HepG2 (cell line): ENCODE measurements around the gene CLEC9A. TPM values are rescaled to one million over a fixed set of nuclear protein-coding genes. Genes with fewer than 3 reads are reported as not detected.

Experiments used
- ATAC-seq: fragments of 200-7000 bp; cut with Tn5 transposase; 3 replicates; pipeline ENCODE4 v1.9.1; 2020; ENCODE audit warnings: mild to moderate bottlenecking, moderate library complexity
- BruUV-seq: library from RNA; stranded (reverse); fragments of 400-500 nt; replicated peaks from 2 replicates; lab custom pipeline; 2021; lab: Mats Ljungman, UMichigan
- CTCF ChIA-PET: fragments of 300-600 bp; formaldehyde crosslinking; extraction: SDS; loops from one replicate; lab custom pipeline; 2021; ENCODE audit warnings: low total read pairs, inconsistent platforms, low intra/inter-chr PET ratio; lab: Yijun Ruan, JAX
- POLR2A ChIA-PET: fragments of 350-600 bp; sonication (Branson Sonifier 250); formaldehyde crosslinking; loops from one replicate; lab custom pipeline; 2020; ENCODE audit warnings: antibody characterized with exemption, inconsistent platforms; lab: Yijun Ruan, JAX
- DNase-seq: peaks from one replicate; pipeline ENCODE4 v3.0.0-alpha.2; 2015; ENCODE audit warnings: low spot score
- FAIRE-seq: peaks from 3 replicates; lab custom pipeline; 2011; peaks lifted over from hg19 to GRCh38; lab: Jason Lieb, UNC
- H2AFZ ChIP-seq: one replicate; pipeline ENCODE4 v1.6.1; 2011; ENCODE audit warnings: low read length, inconsistent platforms
- H3K27ac ChIP-seq: fragments of 300-600 bp; 3 replicates; pipeline ENCODE4 v1.8.0; 2011; ENCODE audit warnings: mixed run types, mild to moderate bottlenecking, mixed read lengths, low read length, inconsistent platforms; ENCODE audit not compliant: insufficient read depth; ENCODE audit errors: extremely low read length
- H3K27me3 ChIP-seq, 2 experiments: fragments of 200-600 bp in 1 of 2; 2 replicates in 1 of 2; 3 replicates in 1 of 2; pipeline versions ENCODE4 v1.6.0 to v1.8.0; 2011; ENCODE audit warnings: low read length in 2 of 2, mild to moderate bottlenecking in 2 of 2, moderate library complexity in 2 of 2, inconsistent platforms in 1 of 2; ENCODE audit not compliant: insufficient read depth in 2 of 2, control insufficient read depth in 1 of 2
- H3K36me3 ChIP-seq, 2 experiments: fragments of 200-600 bp in 1 of 2; replicated peaks in 1 of 2; 2 replicates in 1 of 2; 3 replicates in 1 of 2; pipeline versions ENCODE4 v1.5.1 to v1.8.0; 2011; ENCODE audit warnings: low read length in 2 of 2, inconsistent platforms in 1 of 2; ENCODE audit not compliant: insufficient read depth in 2 of 2, control insufficient read depth in 1 of 2
- H3K4me1 ChIP-seq: 2 replicates; pipeline ENCODE4 v1.5.1; 2012; ENCODE audit warnings: low read length, inconsistent platforms; ENCODE audit not compliant: insufficient read depth
- H3K4me2 ChIP-seq: 2 replicates; pipeline ENCODE4 v1.6.0; 2011; ENCODE audit warnings: low read depth, low read length, inconsistent platforms
- H3K4me3 ChIP-seq, 3 experiments: fragments of 200-600 bp in 1 of 3; sonication (generic), shearing (Covaris generic) in 1 of 3; replicated peaks in 1 of 3; 2 replicates each; pipeline ENCODE4 v1.5.1; 2011 to 2016; ENCODE audit warnings: low read length in 3 of 3, inconsistent platforms in 2 of 3, low read depth in 2 of 3, mild to moderate bottlenecking in 2 of 3, control low read depth in 1 of 3, mixed read lengths in 1 of 3; ENCODE audit not compliant: insufficient read depth in 1 of 3
- H3K79me2 ChIP-seq: one replicate; pipeline ENCODE4 v1.6.1; 2011; ENCODE audit warnings: low read length, inconsistent platforms; ENCODE audit not compliant: insufficient read depth
- H3K9ac ChIP-seq: 2 replicates; pipeline ENCODE4 v1.6.0; 2011; ENCODE audit warnings: mild to moderate bottlenecking, low read depth, low read length, inconsistent platforms; ENCODE audit not compliant: insufficient read depth
- H3K9me3 ChIP-seq: 2 replicates; pipeline ENCODE4 v1.5.1; 2012; ENCODE audit warnings: mild to moderate bottlenecking, low read length
- H4K20me1 ChIP-seq: 2 replicates; pipeline ENCODE4 v1.6.0; 2011; ENCODE audit warnings: inconsistent platforms, mild to moderate bottlenecking, low read length, moderate library complexity; ENCODE audit not compliant: insufficient read depth
- DRAP1 ChIP-seq: IDR thresholded peaks from 2 replicates; pipeline ENCODE4 v1.6.1; 2016; ENCODE audit warnings: missing genetic modification reagents, missing compliant biosample characterization
- KDM2A ChIP-seq: sonication (generic); formaldehyde crosslinking; IDR thresholded peaks from 2 replicates; pipeline ENCODE4 v1.4.0; 2020; ENCODE audit warnings: low read depth, missing genetic modification reagents, borderline replicate concordance
- PAF1 ChIP-seq: IDR thresholded peaks from 2 replicates; pipeline ENCODE4 v1.6.1; 2016; ENCODE audit warnings: missing genetic modification reagents, missing compliant biosample characterization
- ZNF335 ChIP-seq: sonication (generic); formaldehyde crosslinking; IDR thresholded peaks from 2 replicates; pipeline ENCODE4 v1.4.0; 2020; ENCODE audit warnings: missing genetic modification reagents
- ZNF34 ChIP-seq: sonication (generic); formaldehyde crosslinking; IDR thresholded peaks from 2 replicates; pipeline ENCODE4 v1.4.0; 2020; ENCODE audit warnings: mild to moderate bottlenecking, missing genetic modification reagents, borderline replicate concordance
- ZNF501 ChIP-seq: sonication (generic); formaldehyde crosslinking; IDR thresholded peaks from 2 replicates; pipeline ENCODE4 v1.5.1; 2020; ENCODE audit warnings: mild to moderate bottlenecking, moderate library complexity, missing genetic modification reagents
- ZNF589 ChIP-seq: sonication (generic); formaldehyde crosslinking; conservative IDR thresholded peaks from 2 replicates; pipeline ENCODE4 v1.8.0; 2022; ENCODE audit warnings: mild to moderate bottlenecking, moderate library complexity, missing genetic modification reagents
- ZNF672 ChIP-seq: sonication (generic); formaldehyde crosslinking; IDR thresholded peaks from 2 replicates; pipeline ENCODE4 v1.8.1; 2022; ENCODE audit warnings: missing genetic modification reagents
- ZNF704 ChIP-seq: sonication (generic); formaldehyde crosslinking; IDR thresholded peaks from 2 replicates; pipeline ENCODE4 v1.8.1; 2023; ENCODE audit warnings: mild to moderate bottlenecking, inconsistent platforms, moderate library complexity, missing genetic modification reagents, borderline replicate concordance
- WGBS: methylation state at CpG from one replicate; pipeline ENCODE4 v1.1.6; 2017; ENCODE audit warnings: low lambda C conversion rate; 5-methylcytosine and 5-hydroxymethylcytosine counted together
- in situ Hi-C: cut with HindIII; loops from 2 replicates; pipeline ENCODE4 v1.10.0; 2017; ENCODE audit warnings: low pct_unique_long_range_greater_than_20kb; ENCODE audit not compliant: extremely low pct_ligation_motif_present
- intact Hi-C: fragments of 100-400 bp; cut with micrococcal nuclease; formaldehyde crosslinking; loops from one replicate; pipeline ENCODE4 v1.10.0; 2022; ENCODE audit not compliant: unreplicated experiment
- polyA plus RNA-seq, 8 experiments: library from polyadenylated mRNA; depleted of rRNA in 3 of 8; stranded (reverse) in 7 of 8; unstranded in 1 of 8; fragments of >200 nt; fragmentation: Illumina TruSeq in 4 of 8; extraction: Trizol in 4 of 8; gene quantifications; 2 replicates each; pipeline versions ENCODE4 v1.2.1 to v1.2.3, GENCODE V29; 2011 to 2016; ENCODE audit warnings: low read depth in 4 of 8, missing spikeins in 1 of 8, mixed read lengths in 1 of 8; ENCODE audit not compliant: insufficient read depth in 1 of 8
- total RNA-seq, 5 experiments: library from RNA; depleted of rRNA; stranded (reverse); fragments of >200 nt; fragmentation: Illumina TruSeq; extraction: Trizol; gene quantifications; 2 replicates each; pipeline ENCODE4 v1.2.3, GENCODE V29; 2016; ENCODE audit warnings: low read depth in 1 of 5
- TF ChIP-seq, protein P1 (sequence below): sonication (generic); formaldehyde crosslinking; IDR thresholded peaks from 2 replicates; pipeline ENCODE4 v1.8.1; 2023; ENCODE audit warnings: mild to moderate bottlenecking, missing genetic modification reagents
- TF ChIP-seq, protein P2 (sequence below): IDR thresholded peaks from 2 replicates; pipeline ENCODE4 v1.4.0; 2020; ENCODE audit warnings: mild to moderate bottlenecking, missing genetic modification reagents

Gene CLEC9A
- total and polyA plus RNA-seq, 2 of the 13 experiments (the other 11 are each of a cell fraction or from before 2014, with no cell fraction given): not detected

DNA sequence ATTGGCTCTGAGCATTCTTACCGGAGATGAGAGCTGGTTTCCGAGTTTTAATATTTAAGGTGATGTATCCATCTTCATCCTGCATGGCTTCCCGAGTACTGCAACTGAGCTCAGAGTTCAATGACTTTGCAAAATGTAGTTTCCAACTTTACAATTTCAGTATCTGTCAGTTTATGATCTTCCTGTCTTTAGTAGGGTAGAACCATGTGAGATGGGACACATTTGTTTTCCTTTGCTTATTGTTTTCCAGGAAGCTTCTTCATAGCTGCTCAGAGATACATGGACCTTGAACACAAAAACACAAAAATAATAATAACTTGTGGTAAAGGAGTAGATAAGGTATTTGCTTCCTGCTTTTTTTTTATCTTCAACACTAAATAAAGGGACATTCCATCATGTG lies 31.5 kb upstream of the CLEC9A start, which contains the start of gene CLEC1B:
Gene CLEC1B, minus strand, starts transcription at position 106 of the 400 bp plus-strand sequence. Its CDS starts 21 bp downstream, at position 85.
- ATAC-seq: no peak
- POLR2A ChIA-PET: no interaction called here
- no peak for DNase-seq
- intact Hi-C loops: no loop called here
- 5% methylated on average over 3 of the region's 3 CpGs for WGBS
- CTCF ChIA-PET: no interaction called here
- no peak within 1 kb of the TSS for H3K4me3 ChIP-seq
- no peak within 1 kb of the TSS for H2AFZ ChIP-seq
- BruUV-seq: no TSS peak
- H3K27me3 ChIP-seq: peaks cover 0 to under 1% of the 10 kb centered on the region in 2 experiments; a peak in 1 of 5 replicates
- no peaks in the 10 kb centered on the region for H3K9me3 ChIP-seq
- H3K4me1 ChIP-seq: no peaks in the 10 kb centered on the region
- no peaks in the 10 kb centered on the region for H4K20me1 ChIP-seq
- in situ Hi-C loops: no loop called here
- H3K79me2 ChIP-seq: no peaks in the 10 kb centered on the region
- TF ChIP-seq KDM2A (no peak), ZNF704 (no peak), PAF1 (no peak), ZNF589 (CRISPR knock-in tag) (no peak)
- no peak within 1 kb of the TSS for H3K9ac ChIP-seq
- no peak within 1 kb of the TSS for H3K4me2 ChIP-seq
- no peak for FAIRE-seq
- no peak within 1 kb of the TSS for H3K27ac ChIP-seq
- no peaks in the 10 kb centered on the region for H3K36me3 ChIP-seq

DNA sequence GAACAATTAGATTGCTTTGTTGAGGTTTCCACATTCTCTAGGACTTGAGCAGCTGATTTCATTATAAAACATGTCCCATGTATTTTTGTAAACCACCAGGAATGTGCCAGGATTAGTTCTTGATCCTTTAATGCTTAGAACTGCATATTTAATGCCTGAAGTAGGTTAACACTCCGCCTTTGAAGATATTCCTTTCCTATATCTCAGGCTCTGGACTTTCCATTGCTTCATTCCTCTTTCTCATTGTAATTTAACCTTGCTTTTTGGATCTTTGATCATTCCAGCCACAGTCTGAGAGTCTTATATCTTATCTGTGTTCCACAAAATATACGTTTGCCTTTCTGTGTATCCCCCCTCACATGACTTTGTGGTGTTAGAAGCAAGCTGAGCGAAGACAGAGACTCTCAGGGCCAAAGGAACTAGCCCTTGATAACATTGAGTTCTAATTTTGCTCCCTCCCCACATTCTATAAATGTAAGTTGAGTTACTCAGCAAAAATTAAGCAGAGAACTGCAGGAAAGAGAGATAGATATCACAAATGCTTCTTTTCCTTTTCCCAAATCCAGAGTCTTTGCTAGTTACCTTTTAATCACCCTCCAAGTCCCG lies 29.2 kb upstream of the CLEC9A start:
- Histone ChIP-seq H3K9me3 (no peaks in the 10 kb centered on the region), H3K4me2 (no peak overlapping the region), H3K9ac (no peak overlapping the region), H3K36me3 (no peaks in the 10 kb centered on the region), H2AFZ (no peak overlapping the region), H3K4me3 (no peak overlapping the region), H3K4me1 (no peaks in the 10 kb centered on the region), H4K20me1 (no peaks in the 10 kb centered on the region), H3K79me2 (no peaks in the 10 kb centered on the region), H3K27me3 (no peaks in the 10 kb centered on the region), H3K27ac (no peak overlapping the region)
- no TSS peak for BruUV-seq
- DNase-seq (no peak), ATAC-seq (no peak), FAIRE-seq (no peak)
- ChIA-PET POLR2A (no interaction called here), CTCF (no interaction called here)
- in situ Hi-C loops: no loop called here
- WGBS: 2% methylated on average over 4 of the region's 4 CpGs
- intact Hi-C loops: no loop called here
- TF ChIP-seq, protein P1, sequence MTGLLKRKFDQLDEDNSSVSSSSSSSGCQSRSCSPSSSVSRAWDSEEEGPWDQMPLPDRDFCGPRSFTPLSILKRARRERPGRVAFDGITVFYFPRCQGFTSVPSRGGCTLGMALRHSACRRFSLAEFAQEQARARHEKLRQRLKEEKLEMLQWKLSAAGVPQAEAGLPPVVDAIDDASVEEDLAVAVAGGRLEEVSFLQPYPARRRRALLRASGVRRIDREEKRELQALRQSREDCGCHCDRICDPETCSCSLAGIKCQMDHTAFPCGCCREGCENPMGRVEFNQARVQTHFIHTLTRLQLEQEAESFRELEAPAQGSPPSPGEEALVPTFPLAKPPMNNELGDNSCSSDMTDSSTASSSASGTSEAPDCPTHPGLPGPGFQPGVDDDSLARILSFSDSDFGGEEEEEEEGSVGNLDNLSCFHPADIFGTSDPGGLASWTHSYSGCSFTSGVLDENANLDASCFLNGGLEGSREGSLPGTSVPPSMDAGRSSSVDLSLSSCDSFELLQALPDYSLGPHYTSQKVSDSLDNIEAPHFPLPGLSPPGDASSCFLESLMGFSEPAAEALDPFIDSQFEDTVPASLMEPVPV (CRISPR knock-in tag): no peak
- TF ChIP-seq ZNF34 (CRISPR knock-in tag): no peak
- no peak for TF ChIP-seq ZNF501 (CRISPR knock-in tag)
- TF ChIP-seq, protein P2, sequence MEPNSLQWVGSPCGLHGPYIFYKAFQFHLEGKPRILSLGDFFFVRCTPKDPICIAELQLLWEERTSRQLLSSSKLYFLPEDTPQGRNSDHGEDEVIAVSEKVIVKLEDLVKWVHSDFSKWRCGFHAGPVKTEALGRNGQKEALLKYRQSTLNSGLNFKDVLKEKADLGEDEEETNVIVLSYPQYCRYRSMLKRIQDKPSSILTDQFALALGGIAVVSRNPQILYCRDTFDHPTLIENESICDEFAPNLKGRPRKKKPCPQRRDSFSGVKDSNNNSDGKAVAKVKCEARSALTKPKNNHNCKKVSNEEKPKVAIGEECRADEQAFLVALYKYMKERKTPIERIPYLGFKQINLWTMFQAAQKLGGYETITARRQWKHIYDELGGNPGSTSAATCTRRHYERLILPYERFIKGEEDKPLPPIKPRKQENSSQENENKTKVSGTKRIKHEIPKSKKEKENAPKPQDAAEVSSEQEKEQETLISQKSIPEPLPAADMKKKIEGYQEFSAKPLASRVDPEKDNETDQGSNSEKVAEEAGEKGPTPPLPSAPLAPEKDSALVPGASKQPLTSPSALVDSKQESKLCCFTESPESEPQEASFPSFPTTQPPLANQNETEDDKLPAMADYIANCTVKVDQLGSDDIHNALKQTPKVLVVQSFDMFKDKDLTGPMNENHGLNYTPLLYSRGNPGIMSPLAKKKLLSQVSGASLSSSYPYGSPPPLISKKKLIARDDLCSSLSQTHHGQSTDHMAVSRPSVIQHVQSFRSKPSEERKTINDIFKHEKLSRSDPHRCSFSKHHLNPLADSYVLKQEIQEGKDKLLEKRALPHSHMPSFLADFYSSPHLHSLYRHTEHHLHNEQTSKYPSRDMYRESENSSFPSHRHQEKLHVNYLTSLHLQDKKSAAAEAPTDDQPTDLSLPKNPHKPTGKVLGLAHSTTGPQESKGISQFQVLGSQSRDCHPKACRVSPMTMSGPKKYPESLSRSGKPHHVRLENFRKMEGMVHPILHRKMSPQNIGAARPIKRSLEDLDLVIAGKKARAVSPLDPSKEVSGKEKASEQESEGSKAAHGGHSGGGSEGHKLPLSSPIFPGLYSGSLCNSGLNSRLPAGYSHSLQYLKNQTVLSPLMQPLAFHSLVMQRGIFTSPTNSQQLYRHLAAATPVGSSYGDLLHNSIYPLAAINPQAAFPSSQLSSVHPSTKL (CRISPR knock-in tag): no peak
- no peak for TF ChIP-seq ZNF672
- no peak for TF ChIP-seq DRAP1
- no peak for TF ChIP-seq ZNF335 (CRISPR knock-in tag)
